B cell (primary cell): ENCODE data around the gene PDLIM1. TPM values are rescaled to one million over a fixed set of nuclear protein-coding genes. Genes with fewer than 3 reads are reported as not detected.

Experiments
- ATAC-seq: fragments of 200-7000 bp; cut with Tn5 transposase; one replicate; pipeline ENCODE4 v1.10.0; 2021; ENCODE audit warnings: low read depth, mild to moderate bottlenecking, moderate number of reproducible peaks, moderate library complexity
- CTCF ChIA-PET: fragments of 350-600 bp; sonication (Branson Sonifier 250); formaldehyde crosslinking; loops from one replicate; lab custom pipeline; 2021; ENCODE audit warnings: antibody characterized with exemption, inconsistent platforms; lab: Charles Lee
- POLR2A ChIA-PET: fragments of 350-600 bp; sonication (Branson Sonifier 250); formaldehyde crosslinking; loops from one replicate; lab custom pipeline; 2021; ENCODE audit warnings: antibody characterized with exemption; lab: Charles Lee
- DNase-seq: peaks from one replicate; pipeline ENCODE4 v3.0.0; 2013
- H2AFZ ChIP-seq: 2 replicates; pipeline ENCODE4 v1.6.1; 2012; ENCODE audit warnings: mild to moderate bottlenecking, low read depth, low read length; ENCODE audit not compliant: insufficient read depth, poor library complexity, severe bottlenecking
- H3K27ac ChIP-seq, 2 donors: 1 replicate in 1 of 2; 2 replicates in 1 of 2; pipeline ENCODE4 v1.5.1; 2012 to 2013; ENCODE audit warnings: low read length in 2 of 2, mild to moderate bottlenecking in 2 of 2, moderate library complexity in 1 of 2
- H3K27me3 ChIP-seq, 4 experiments: fragments of 200-600 bp in 1 of 4; sonication (generic) in 1 of 4; replicated peaks in 1 of 4; 1 replicate in 2 of 4; 2 replicates in 2 of 4; pipeline versions ENCODE4 v1.6.1 to v1.7.0; 2013 to 2016; ENCODE audit warnings: low read length in 3 of 4, mild to moderate bottlenecking in 2 of 4, mixed read lengths in 1 of 4, moderate library complexity in 1 of 4; ENCODE audit not compliant: insufficient read depth in 4 of 4, control insufficient read depth in 3 of 4; ENCODE audit errors: control extremely low read depth in 1 of 4
- H3K36me3 ChIP-seq, 2 experiments: replicated peaks in 1 of 2; 1 replicate in 1 of 2; 2 replicates in 1 of 2; pipeline versions ENCODE4 v1.6.1 to v1.7.1; 2013; ENCODE audit warnings: low read length in 1 of 2; ENCODE audit not compliant: insufficient read depth in 2 of 2, control insufficient read depth in 1 of 2; ENCODE audit errors: control extremely low read depth in 1 of 2, extremely low read depth in 1 of 2
- H3K4me1 ChIP-seq, 2 donors: fragments of 200-600 bp in 1 of 2; sonication (generic) in 1 of 2; 1 replicate in 1 of 2; 2 replicates in 1 of 2; pipeline versions ENCODE4 v1.5.1 to v1.6.1; 2013 to 2017; ENCODE audit warnings: low read length in 2 of 2; ENCODE audit not compliant: control insufficient read depth in 2 of 2, insufficient read depth in 2 of 2
- H3K4me2 ChIP-seq: replicated peaks from 2 replicates; pipeline ENCODE3; 2012; ENCODE audit warnings: mild to moderate bottlenecking, low read depth, low read length; ENCODE audit not compliant: poor library complexity, severe bottlenecking
- H3K4me3 ChIP-seq, 5 experiments: fragments of 200-600 bp in 1 of 5; sonication (generic) in 1 of 5; 1 replicate in 3 of 5; 2 replicates in 2 of 5; pipeline versions ENCODE4 v1.5.1 to v1.7.0; 2011 to 2016; ENCODE audit warnings: low read length in 4 of 5, mild to moderate bottlenecking in 4 of 5, low read depth in 2 of 5, control low read depth in 1 of 5, moderate library complexity in 1 of 5; ENCODE audit not compliant: insufficient read depth in 1 of 5; ENCODE audit errors: control extremely low read depth in 1 of 5, extremely low read depth in 1 of 5
- H3K79me2 ChIP-seq: fragments of 200-600 bp; sonication (generic); one replicate; pipeline ENCODE4 v1.6.0; 2016; ENCODE audit warnings: low read length; ENCODE audit not compliant: control insufficient read depth, insufficient read depth
- H3K9ac ChIP-seq: fragments of 200-600 bp; sonication (generic); 2 replicates; pipeline ENCODE4 v1.6.1; 2017; ENCODE audit warnings: mild to moderate bottlenecking, low read length, moderate library complexity
- H3K9me3 ChIP-seq, 3 donors: one replicate each; pipeline versions ENCODE4 v1.6.1 to v1.7.1; 2013; ENCODE audit warnings: low read length in 2 of 3; ENCODE audit not compliant: control insufficient read depth in 2 of 3, insufficient read depth in 1 of 3; ENCODE audit errors: control extremely low read depth in 1 of 3
- H4K20me1 ChIP-seq: 2 replicates; pipeline ENCODE4 v1.6.0; 2012; ENCODE audit warnings: mild to moderate bottlenecking, low read length; ENCODE audit not compliant: insufficient read depth, control insufficient read depth, poor library complexity, severe bottlenecking
- H3K27ac Mint-ChIP-seq: one replicate; pipeline ENCODE4 v1.8.0; 2021; ENCODE audit warnings: mixed read lengths
- H3K27me3 Mint-ChIP-seq: one replicate; pipeline ENCODE4 v1.8.0; 2021; ENCODE audit warnings: mixed read lengths
- H3K4me1 Mint-ChIP-seq: one replicate; pipeline ENCODE4 v1.8.0; 2021; ENCODE audit warnings: mixed read lengths
- H3K4me3 Mint-ChIP-seq: one replicate; pipeline ENCODE4 v1.8.0; 2021; ENCODE audit warnings: mixed read lengths
- H3K9me3 Mint-ChIP-seq: one replicate; pipeline ENCODE4 v1.8.0; 2022; ENCODE audit warnings: mixed read lengths; ENCODE audit not compliant: insufficient read depth
- CTCF ChIP-seq: fragments of 200-600 bp; IDR thresholded peaks from one replicate; pipeline ENCODE4 v1.8.0; 2022; ENCODE audit warnings: antibody characterized with exemption, mild to moderate bottlenecking
- EZH2 ChIP-seq: IDR thresholded peaks from 2 replicates; pipeline ENCODE4 v1.6.1; 2012; ENCODE audit warnings: borderline replicate concordance, low read depth, mild to moderate bottlenecking, moderate library complexity, low read length; ENCODE audit not compliant: insufficient read depth, poor library complexity, severe bottlenecking
- WGBS: methylation state at CpG from one replicate; pipeline ENCODE4 v1.1.5; 2013; ENCODE audit warnings: missing lambda C conversion rate; ENCODE audit not compliant: insufficient coverage; 5-methylcytosine and 5-hydroxymethylcytosine counted together
- intact Hi-C: fragments of 100-400 bp; cut with micrococcal nuclease; formaldehyde crosslinking; loops from one replicate; pipeline ENCODE4 v1.10.0; 2022
- polyA plus RNA-seq: library from polyadenylated mRNA; depleted of rRNA; stranded (reverse); fragments of >200 nt; gene quantifications from 2 replicates; pipeline ENCODE4 v1.2.3, GENCODE V29; 2012
- total RNA-seq, 2 donors: library from RNA; stranded (reverse); fragments of 120-200 nt in 1 of 2; gene quantifications; 1 replicate in 1 of 2; 2 replicates in 1 of 2; pipeline versions ENCODE4 v1.2.3 to v1.2.4, GENCODE V29; 2013 to 2022

PDLIM1 gene
- total and polyA plus RNA-seq, 2 donors (not counting 1 experiment from before 2014, with no cell fraction given), result 123 to 135 TPM

DNA sequence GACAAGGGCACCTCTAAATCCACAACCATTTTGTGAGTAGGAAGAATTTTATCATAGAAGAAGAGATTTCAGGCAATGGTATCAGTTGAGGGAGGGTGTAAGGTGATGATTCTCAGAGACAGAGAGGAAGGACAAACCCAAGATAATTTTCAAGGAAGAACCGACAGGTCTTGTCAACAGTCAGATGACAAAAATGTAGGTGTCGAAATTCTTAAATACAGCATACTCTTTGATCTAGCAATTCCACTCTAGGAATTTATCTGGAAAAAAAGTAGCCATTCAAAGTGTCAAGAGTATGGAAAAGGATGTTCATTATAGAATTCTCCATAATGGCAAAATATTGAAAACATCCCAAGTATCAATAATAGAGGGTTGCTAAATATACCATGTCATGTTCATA, 14.2 kb upstream of the PDLIM1 start:
- Mint-ChIP-seq H3K4me3 (no peak overlapping the region), H3K9me3 (no peaks in the 10 kb centered on the region), H3K4me1 (peaks cover 13% of the 10 kb centered on the region), H3K27me3 (no peaks in the 10 kb centered on the region), H3K27ac (no peak overlapping the region)
- Histone ChIP-seq H2AFZ (no peak overlapping the region), H3K9me3 (no peaks in the 10 kb centered on the region), H3K79me2 (no peaks in the 10 kb centered on the region), H3K27ac (no peak overlapping the region), H4K20me1 (no peaks in the 10 kb centered on the region), H3K4me3 (no peak overlapping the region), H3K4me1 (peaks cover 5% of the 10 kb centered on the region in 2 donors), H3K36me3 (no peaks in the 10 kb centered on the region), H3K27me3 (no peaks in the 10 kb centered on the region), H3K4me2 (no peak overlapping the region), H3K9ac (no peak overlapping the region)
- WGBS, result no CpG with 5 or more reads among the region's 2 CpGs
- no peak for ATAC-seq
- TF ChIP-seq EZH2 (no peak), CTCF (no peak)
- intact Hi-C loops, result no loop called here
- DNase-seq, result no peak
- ChIA-PET CTCF (interaction anchor here (1.1 kb wide), 1 partner anchor 58 kb away, joined by 3 read pairs; no protein-coding TSS in a partner anchor), POLR2A (no interaction called here)

GRCh38 chr10:95304463-95304862, 13.7 kb upstream of the PDLIM1 start:
- Mint-ChIP-seq H3K27me3 (no peaks in the 10 kb centered on the region), H3K4me1 (peaks cover 8% of the 10 kb centered on the region), H3K9me3 (no peaks in the 10 kb centered on the region), H3K4me3 (no peak overlapping the region), H3K27ac (no peak overlapping the region)
- Histone ChIP-seq H2AFZ (no peak overlapping the region), H4K20me1 (no peaks in the 10 kb centered on the region), H3K4me3 (no peak overlapping the region), H3K27me3 (no peaks in the 10 kb centered on the region), H3K4me1 (peaks cover 0 to under 1% of the 10 kb centered on the region in 2 donors), H3K9ac (no peak overlapping the region), H3K9me3 (no peaks in the 10 kb centered on the region), H3K36me3 (no peaks in the 10 kb centered on the region), H3K79me2 (no peaks in the 10 kb centered on the region), H3K27ac (no peak overlapping the region), H3K4me2 (no peak overlapping the region)
- no peak for DNase-seq
- WGBS, result 94% methylated on average over 4 of the region's 4 CpGs
- no peak for TF ChIP-seq EZH2
- no peak for TF ChIP-seq CTCF
- intact Hi-C loops, result no loop called here
- no peak for ATAC-seq
- ChIA-PET POLR2A (no interaction called here), CTCF (no interaction called here)
